ENCODE data around the gene C17orf107. TPM values are rescaled to one million over a fixed set of nuclear protein-coding genes. Genes with fewer than 3 reads are reported as not detected.

C17orf107 gene
- total and polyA plus RNA-seq, 5 donors from 2014 or later, result 1.1 to 45.6 (median 1.3) TPM

GRCh38 chr17:4940555-4941318, 41.4 kb downstream of the C17orf107 start:
- Mint-ChIP-seq H3K36me3 (peaks cover 32% of the 10 kb centered on the region), H3K27me3 (no peaks in the 10 kb centered on the region), H3K9me3 (peaks cover 0 to 1% (median 0%) of the 10 kb centered on the region in 7 donors), H3K27ac (peak overlapping the region; percentile 97 to 99 (median 97)), H3K4me3 (peak overlapping the region; percentile 95 to 99 (median 97)), H3K4me1 (peaks cover 0 to 83% (median 53%) of the 10 kb centered on the region in 4 donors)
- Histone ChIP-seq H3K4me1 (ENCODE audit: control insufficient read depth, insufficient read depth, low read length, poor library complexity, severe bottlenecking) (peaks cover 70% of the 10 kb centered on the region), H3K36me3 (ENCODE audit: control insufficient read depth, insufficient read depth, low read length) (peaks cover 32% of the 10 kb centered on the region), H3K4me3 (ENCODE audit: low read depth, low read length) (peak overlapping the region; percentile 92), H3K9me3 (ENCODE audit: control insufficient read depth in 2 of 2, low read length in 2 of 2) (no peaks in the 10 kb centered on the region), H3K27ac (ENCODE audit: insufficient read depth, low read length, poor library complexity, severe bottlenecking) (peak overlapping the region; percentile 94), H3K27me3 (ENCODE audit: control insufficient read depth, insufficient read depth, low read length) (no peaks in the 10 kb centered on the region)
- peak in 2 of 3 donors; percentile 35 to 56 for DNase-seq
- no peak for ATAC-seq (ENCODE audit: low read depth in 2 of 2)

- H3K9me3 ChIP-seq (ENCODE audit: control insufficient read depth in 2 of 2, low read length in 2 of 2), result no peaks in the 10 kb centered on the region
- peak overlapping the region; percentile 94 for H3K27ac ChIP-seq (ENCODE audit: insufficient read depth, low read length, poor library complexity, severe bottlenecking)
- peaks cover 37% of the 10 kb centered on the region for H3K36me3 ChIP-seq (ENCODE audit: control insufficient read depth, insufficient read depth, low read length)
- ATAC-seq (ENCODE audit: low read depth in 2 of 2), result no peak
- Mint-ChIP-seq H3K27ac (peak overlapping the region; percentile 97 to 99 (median 97)), H3K36me3 (peaks cover 31% of the 10 kb centered on the region), H3K4me1 (peaks cover 0 to 84% (median 53%) of the 10 kb centered on the region in 4 donors), H3K4me3 (peak overlapping the region; percentile 95 to 99 (median 97)), H3K27me3 (no peaks in the 10 kb centered on the region), H3K9me3 (peaks cover 0 to 1% (median 0%) of the 10 kb centered on the region in 7 donors)
- H3K4me3 ChIP-seq (ENCODE audit: low read depth, low read length), result peak overlapping the region; percentile 92
- peaks cover 75% of the 10 kb centered on the region for H3K4me1 ChIP-seq (ENCODE audit: control insufficient read depth, insufficient read depth, low read length, poor library complexity, severe bottlenecking)
- no peak for DNase-seq
- no peaks in the 10 kb centered on the region for H3K27me3 ChIP-seq (ENCODE audit: control insufficient read depth, insufficient read depth, low read length)
Measured at GRCh38 chr17:4941319-4941610, 41.9 kb downstream of the C17orf107 start.

- ATAC-seq (ENCODE audit: low read depth in 2 of 2), result no peak
- H3K36me3 ChIP-seq (ENCODE audit: control insufficient read depth, insufficient read depth, low read length), result peaks cover 40% of the 10 kb centered on the region
- H3K27me3 Mint-ChIP-seq, result no peaks in the 10 kb centered on the region
- H3K27ac Mint-ChIP-seq, result peak overlapping the region; percentile 67 to 97 (median 90)
- peaks cover 85% of the 10 kb centered on the region for H3K4me1 ChIP-seq (ENCODE audit: control insufficient read depth, insufficient read depth, low read length, poor library complexity, severe bottlenecking)
- peaks cover 0 to 3% (median 0%) of the 10 kb centered on the region in 7 donors for H3K9me3 Mint-ChIP-seq
- peak overlapping the region; percentile 96 for H3K4me3 ChIP-seq (ENCODE audit: low read depth, low read length)
- no peaks in the 10 kb centered on the region for H3K9me3 ChIP-seq (ENCODE audit: control insufficient read depth in 2 of 2, low read length in 2 of 2)
- peaks cover 39% of the 10 kb centered on the region for H3K36me3 Mint-ChIP-seq
- peaks cover 0 to 81% (median 57%) of the 10 kb centered on the region in 4 donors for H3K4me1 Mint-ChIP-seq
- H3K27ac ChIP-seq (ENCODE audit: insufficient read depth, low read length, poor library complexity, severe bottlenecking), result peak overlapping the region; percentile 97
- H3K4me3 Mint-ChIP-seq, result peak overlapping the region; percentile 95 to 99 (median 98)
- no peak for DNase-seq
- no peaks in the 10 kb centered on the region for H3K27me3 ChIP-seq (ENCODE audit: control insufficient read depth, insufficient read depth, low read length)
Measured at GRCh38 chr17:4942760-4943508, 43.6 kb downstream of the C17orf107 start.

- ATAC-seq (ENCODE audit: low read depth in 2 of 2) (peak; percentile 8 to 10), DNase-seq (peak; percentile 50 to 90 (median 71))
- Mint-ChIP-seq H3K9me3 (peaks cover 0 to 3% (median 0%) of the 10 kb centered on the region in 7 donors), H3K27ac (peak overlapping the region; percentile 91 to 96 (median 94)), H3K27me3 (peaks cover 4% of the 10 kb centered on the region), H3K4me3 (peak overlapping the region; percentile 90 to 99 (median 96)), H3K36me3 (peaks cover 39% of the 10 kb centered on the region), H3K4me1 (peaks cover 0 to 69% (median 51%) of the 10 kb centered on the region in 4 donors)
- Histone ChIP-seq H3K9me3 (ENCODE audit: control insufficient read depth in 2 of 2, low read length in 2 of 2) (no peaks in the 10 kb centered on the region), H3K4me3 (ENCODE audit: low read depth, low read length) (peak overlapping the region; percentile 96), H3K36me3 (ENCODE audit: control insufficient read depth, insufficient read depth, low read length) (peaks cover 39% of the 10 kb centered on the region), H3K27me3 (ENCODE audit: control insufficient read depth, insufficient read depth, low read length) (no peaks in the 10 kb centered on the region), H3K27ac (ENCODE audit: insufficient read depth, low read length, poor library complexity, severe bottlenecking) (peak overlapping the region; percentile 97), H3K4me1 (ENCODE audit: control insufficient read depth, insufficient read depth, low read length, poor library complexity, severe bottlenecking) (peaks cover 80% of the 10 kb centered on the region)
Measured at GRCh38 chr17:4944163-4944553, 44.8 kb downstream of the C17orf107 start.

GRCh38 chr17:4944554-4945175, 45.3 kb downstream of the C17orf107 start:
- Histone ChIP-seq H3K27me3 (ENCODE audit: control insufficient read depth, insufficient read depth, low read length) (no peaks in the 10 kb centered on the region), H3K4me3 (ENCODE audit: low read depth, low read length) (peak overlapping the region; percentile 96), H3K9me3 (ENCODE audit: control insufficient read depth in 2 of 2, low read length in 2 of 2) (no peaks in the 10 kb centered on the region), H3K36me3 (ENCODE audit: control insufficient read depth, insufficient read depth, low read length) (peaks cover 39% of the 10 kb centered on the region), H3K4me1 (ENCODE audit: control insufficient read depth, insufficient read depth, low read length, poor library complexity, severe bottlenecking) (peaks cover 78% of the 10 kb centered on the region), H3K27ac (ENCODE audit: insufficient read depth, low read length, poor library complexity, severe bottlenecking) (peak overlapping the region; percentile 97)
- peaks cover 0 to 3% (median 0%) of the 10 kb centered on the region in 7 donors for H3K9me3 Mint-ChIP-seq
- peaks cover 4% of the 10 kb centered on the region for H3K27me3 Mint-ChIP-seq
- H3K4me3 Mint-ChIP-seq, result peak overlapping the region; percentile 90 to 99 (median 96)
- H3K4me1 Mint-ChIP-seq, result peaks cover 0 to 66% (median 49%) of the 10 kb centered on the region in 4 donors
- DNase-seq (no peak), ATAC-seq (ENCODE audit: low read depth in 2 of 2) (no peak)
- peak overlapping the region; percentile 91 to 96 (median 94) for H3K27ac Mint-ChIP-seq
- H3K36me3 Mint-ChIP-seq, result peaks cover 39% of the 10 kb centered on the region

- peak; percentile 44 to 50 for ATAC-seq (ENCODE audit: low read depth in 2 of 2)
- H3K9me3 ChIP-seq (ENCODE audit: control insufficient read depth in 2 of 2, low read length in 2 of 2), result no peaks in the 10 kb centered on the region
- H3K4me3 ChIP-seq (ENCODE audit: low read depth, low read length), result peak overlapping the region; percentile 96
- peaks cover 39% of the 10 kb centered on the region for H3K36me3 ChIP-seq (ENCODE audit: control insufficient read depth, insufficient read depth, low read length)
- peak overlapping the region; percentile 97 for H3K27ac ChIP-seq (ENCODE audit: insufficient read depth, low read length, poor library complexity, severe bottlenecking)
- peak overlapping the region; percentile 91 to 96 (median 94) for H3K27ac Mint-ChIP-seq
- H3K36me3 Mint-ChIP-seq, result peaks cover 35% of the 10 kb centered on the region
- DNase-seq, result peak; percentile 60 to 85 (median 68)
- no peaks in the 10 kb centered on the region for H3K27me3 ChIP-seq (ENCODE audit: control insufficient read depth, insufficient read depth, low read length)
- peaks cover 4% of the 10 kb centered on the region for H3K27me3 Mint-ChIP-seq
- H3K4me1 Mint-ChIP-seq, result peaks cover 0 to 65% (median 48%) of the 10 kb centered on the region in 4 donors
- H3K9me3 Mint-ChIP-seq, result peaks cover 0 to 3% (median 0%) of the 10 kb centered on the region in 7 donors
- peaks cover 82% of the 10 kb centered on the region for H3K4me1 ChIP-seq (ENCODE audit: control insufficient read depth, insufficient read depth, low read length, poor library complexity, severe bottlenecking)
- peak overlapping the region; percentile 90 to 99 (median 96) for H3K4me3 Mint-ChIP-seq
Measured at GRCh38 chr17:4945176-4945943, 46.0 kb downstream of the C17orf107 start.

GRCh38 chr17:4945944-4946280, 46.6 kb downstream of the C17orf107 start:
- peaks cover 4% of the 10 kb centered on the region for H3K27me3 Mint-ChIP-seq
- peaks cover 35% of the 10 kb centered on the region for H3K36me3 Mint-ChIP-seq
- H3K4me1 ChIP-seq (ENCODE audit: control insufficient read depth, insufficient read depth, low read length, poor library complexity, severe bottlenecking), result peaks cover 81% of the 10 kb centered on the region
- no peaks in the 10 kb centered on the region for H3K27me3 ChIP-seq (ENCODE audit: control insufficient read depth, insufficient read depth, low read length)
- no peak for DNase-seq
- ATAC-seq (ENCODE audit: low read depth in 2 of 2), result no peak
- peak overlapping the region; percentile 97 for H3K27ac ChIP-seq (ENCODE audit: insufficient read depth, low read length, poor library complexity, severe bottlenecking)
- H3K9me3 Mint-ChIP-seq, result peaks cover 0 to 3% (median 0%) of the 10 kb centered on the region in 7 donors
- H3K9me3 ChIP-seq (ENCODE audit: control insufficient read depth in 2 of 2, low read length in 2 of 2), result no peaks in the 10 kb centered on the region
- H3K4me3 ChIP-seq (ENCODE audit: low read depth, low read length), result peak overlapping the region; percentile 96
- peak overlapping the region; percentile 82 to 94 (median 93) for H3K27ac Mint-ChIP-seq
- H3K36me3 ChIP-seq (ENCODE audit: control insufficient read depth, insufficient read depth, low read length), result peaks cover 39% of the 10 kb centered on the region
- H3K4me3 Mint-ChIP-seq, result peak overlapping the region; percentile 90 to 99 (median 96)
- peaks cover 0 to 69% (median 48%) of the 10 kb centered on the region in 4 donors for H3K4me1 Mint-ChIP-seq
